ENCODE measurements around the gene HYI. TPM values are rescaled to one million over a fixed set of nuclear protein-coding genes. Genes with fewer than 3 reads are reported as not detected.

The HYI gene
- total RNA-seq, 1 experiment from 2014 or later = 89.8 TPM

DNA sequence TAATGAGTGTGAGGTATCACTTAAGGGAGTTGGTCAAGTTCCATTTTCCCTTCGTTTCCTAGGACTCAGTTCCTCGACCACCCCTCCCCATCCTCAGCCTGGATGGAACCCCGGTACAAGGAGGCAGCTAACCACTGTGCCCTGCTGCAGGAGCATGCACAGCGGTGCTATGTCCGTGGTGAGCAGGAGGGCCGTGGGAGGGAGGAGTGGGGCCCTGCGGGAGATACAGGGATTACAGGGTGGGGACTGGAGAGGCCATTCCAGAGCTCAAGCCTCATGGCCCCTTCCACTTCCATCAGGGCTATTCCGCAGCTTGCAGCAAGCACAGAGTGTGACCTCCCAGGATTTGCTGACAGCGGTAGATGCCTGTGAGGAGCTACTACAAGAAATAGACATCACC lies 25.8 kb downstream of the HYI start:
- intact Hi-C loops (cut with micrococcal nuclease) = no loop called here
- POLR2A ChIA-PET (ENCODE audit: unreplicated experiment) = no interaction called here

GRCh38 chr1:43427524-43427923 lies 26.2 kb downstream of the HYI start:
- BruUV-seq (replicated peaks) = no TSS peak
- no peak overlapping the region for H2AFZ ChIP-seq (ENCODE audit: low read length)
- H3K27me3 ChIP-seq (ENCODE audit: low read length) = no peaks in the 10 kb centered on the region
- H4K20me1 ChIP-seq (ENCODE audit: low read length) = no peaks in the 10 kb centered on the region
- ChIA-PET CTCF (no interaction called here), POLR2A (ENCODE audit: unreplicated experiment) (no interaction called here)
- H3K79me2 ChIP-seq (ENCODE audit: low read length) = no peaks in the 10 kb centered on the region
- no peaks in the 10 kb centered on the region for H3K9me2 ChIP-seq (replicated peaks; ENCODE audit: low read length)
- H3K36me3 ChIP-seq (ENCODE audit: low read depth, low read length) = peaks cover 55% of the 10 kb centered on the region
- no peak overlapping the region for H3K9ac ChIP-seq (ENCODE audit: low read length)
- H3F3A ChIP-seq (ENCODE audit: low read length, unreplicated experiment) = no peaks in the 10 kb centered on the region
- DNase-seq = no peak
- peaks cover 15% of the 10 kb centered on the region; the same call in 1 of the 2 replicates for H3K4me1 ChIP-seq (ENCODE audit: insufficient read depth, low read length)
- no peaks in the 10 kb centered on the region for H3K9me3 ChIP-seq (ENCODE audit: low read length)
- H3K27ac ChIP-seq (ENCODE audit: low read length) = no peak overlapping the region
- no peak overlapping the region for H3K4me2 ChIP-seq (ENCODE audit: low read length)
- intact Hi-C loops (cut with micrococcal nuclease) = no loop called here
- no peak overlapping the region for H3K4me3 ChIP-seq (ENCODE audit: low read length)
- ATAC-seq = no peak
- TF ChIP-seq, protein P1, sequence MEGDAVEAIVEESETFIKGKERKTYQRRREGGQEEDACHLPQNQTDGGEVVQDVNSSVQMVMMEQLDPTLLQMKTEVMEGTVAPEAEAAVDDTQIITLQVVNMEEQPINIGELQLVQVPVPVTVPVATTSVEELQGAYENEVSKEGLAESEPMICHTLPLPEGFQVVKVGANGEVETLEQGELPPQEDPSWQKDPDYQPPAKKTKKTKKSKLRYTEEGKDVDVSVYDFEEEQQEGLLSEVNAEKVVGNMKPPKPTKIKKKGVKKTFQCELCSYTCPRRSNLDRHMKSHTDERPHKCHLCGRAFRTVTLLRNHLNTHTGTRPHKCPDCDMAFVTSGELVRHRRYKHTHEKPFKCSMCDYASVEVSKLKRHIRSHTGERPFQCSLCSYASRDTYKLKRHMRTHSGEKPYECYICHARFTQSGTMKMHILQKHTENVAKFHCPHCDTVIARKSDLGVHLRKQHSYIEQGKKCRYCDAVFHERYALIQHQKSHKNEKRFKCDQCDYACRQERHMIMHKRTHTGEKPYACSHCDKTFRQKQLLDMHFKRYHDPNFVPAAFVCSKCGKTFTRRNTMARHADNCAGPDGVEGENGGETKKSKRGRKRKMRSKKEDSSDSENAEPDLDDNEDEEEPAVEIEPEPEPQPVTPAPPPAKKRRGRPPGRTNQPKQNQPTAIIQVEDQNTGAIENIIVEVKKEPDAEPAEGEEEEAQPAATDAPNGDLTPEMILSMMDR (conservative IDR thresholded peaks at IDR 0.05; ENCODE audit: low read depth, low read length) = no peak
- TF ChIP-seq EZH2phosphoT487 (IDR thresholded peaks at IDR 0.05; ENCODE audit: borderline replicate concordance, low read length) = no peak

More for the DNA sequence above, 25.8 kb downstream of the HYI start:
- H2AFZ ChIP-seq (ENCODE audit: low read length) = no peak overlapping the region
- H3K9ac ChIP-seq (ENCODE audit: low read length) = no peak overlapping the region
- no peak overlapping the region for H3K4me2 ChIP-seq (ENCODE audit: low read length)
- no peaks in the 10 kb centered on the region for H3K9me2 ChIP-seq (replicated peaks; ENCODE audit: low read length)
- TF ChIP-seq, protein P1 (conservative IDR thresholded peaks at IDR 0.05; ENCODE audit: low read depth, low read length) = no peak
- no peak for TF ChIP-seq EZH2 (IDR thresholded peaks at IDR 0.05; ENCODE audit: low read length, unreplicated experiment)
- no peak for TF ChIP-seq EZH2phosphoT487 (IDR thresholded peaks at IDR 0.05; ENCODE audit: borderline replicate concordance, low read length)
- peaks cover 13% of the 10 kb centered on the region; the same call in 1 of the 2 replicates for H3K4me1 ChIP-seq (ENCODE audit: insufficient read depth, low read length)
- H3K79me2 ChIP-seq (ENCODE audit: low read length) = no peaks in the 10 kb centered on the region
- H3K27me3 ChIP-seq (ENCODE audit: low read length) = no peaks in the 10 kb centered on the region
- H3K27ac ChIP-seq (ENCODE audit: low read length) = no peak overlapping the region
- H3K36me3 ChIP-seq (ENCODE audit: low read depth, low read length) = peaks cover 54% of the 10 kb centered on the region
- DNase-seq (no peak), ATAC-seq (no peak)
- no peaks in the 10 kb centered on the region for H4K20me1 ChIP-seq (ENCODE audit: low read length)
- CTCF ChIA-PET = no interaction called here
- H3K4me3 ChIP-seq (ENCODE audit: low read length) = no peak overlapping the region
- no TSS peak for BruUV-seq (replicated peaks)
- H3F3A ChIP-seq (ENCODE audit: low read length, unreplicated experiment) = no peaks in the 10 kb centered on the region
- H3K9me3 ChIP-seq (ENCODE audit: low read length) = no peaks in the 10 kb centered on the region

DNA sequence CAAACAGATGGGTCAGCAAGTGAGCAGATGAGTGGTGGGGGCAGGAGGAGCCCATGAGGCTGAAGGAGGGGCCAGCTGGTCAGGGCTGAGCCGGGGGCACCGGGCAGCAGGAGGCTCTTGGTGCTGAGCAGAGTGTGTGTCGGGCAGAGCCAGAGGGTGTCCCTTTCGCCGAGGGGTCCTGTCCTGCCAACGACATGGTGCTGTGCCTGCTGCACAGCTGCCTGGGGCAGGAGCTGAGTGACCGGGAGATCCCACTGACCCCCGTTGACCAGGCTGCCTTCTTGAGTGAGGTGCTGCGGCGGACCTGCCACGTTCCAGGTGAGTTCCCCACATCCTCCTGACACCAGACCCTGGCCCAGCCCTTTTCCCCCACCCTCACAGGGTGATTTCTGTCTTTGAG lies 27.5 kb downstream of the HYI start:
- intact Hi-C loops (cut with micrococcal nuclease) = no loop called here

More for the DNA sequence above, 27.5 kb downstream of the HYI start:
- Histone ChIP-seq H3K27me3 (ENCODE audit: low read length) (no peaks in the 10 kb centered on the region), H2AFZ (ENCODE audit: low read length) (no peak overlapping the region), H3K36me3 (ENCODE audit: low read depth, low read length) (peaks cover 56% of the 10 kb centered on the region), H3F3A (ENCODE audit: low read length, unreplicated experiment) (no peaks in the 10 kb centered on the region), H3K4me1 (ENCODE audit: insufficient read depth, low read length) (peaks cover 15% of the 10 kb centered on the region; the same call in 1 of the 2 replicates), H3K9ac (ENCODE audit: low read length) (no peak overlapping the region), H3K4me3 (ENCODE audit: low read length) (no peak overlapping the region), H4K20me1 (ENCODE audit: low read length) (no peaks in the 10 kb centered on the region), H3K4me2 (ENCODE audit: low read length) (no peak overlapping the region), H3K27ac (ENCODE audit: low read length) (no peak overlapping the region), H3K9me2 (replicated peaks; ENCODE audit: low read length) (no peaks in the 10 kb centered on the region), H3K9me3 (ENCODE audit: low read length) (no peaks in the 10 kb centered on the region), H3K79me2 (ENCODE audit: low read length) (no peaks in the 10 kb centered on the region)
- POLR2A ChIA-PET (ENCODE audit: unreplicated experiment) = no interaction called here
- CTCF ChIA-PET = no interaction called here
- BruUV-seq (replicated peaks) = no TSS peak
- no peak for ATAC-seq
- no peak for DNase-seq
- TF ChIP-seq EZH2phosphoT487 (IDR thresholded peaks at IDR 0.05; ENCODE audit: borderline replicate concordance, low read length) (no peak), EZH2 (IDR thresholded peaks at IDR 0.05; ENCODE audit: low read length, unreplicated experiment) (no peak)
- TF ChIP-seq, protein P1 (conservative IDR thresholded peaks at IDR 0.05; ENCODE audit: low read depth, low read length) = no peak
